H7 (cell line): ENCODE results near the gene KPNA3. TPM values are rescaled to one million over a fixed set of nuclear protein-coding genes. Genes with fewer than 3 reads are reported as not detected.
"Not testable (repeated sequence)": the region's sequence is repeated elsewhere in the genome, so short reads cannot be mapped to it uniquely, and the experiment has no call there.

Experiments
- DNase-seq: peaks from one replicate; pipeline ENCODE4 v3.0.0; 2012
- H3K27me3 ChIP-seq: 2 replicates; pipeline ENCODE4 v1.6.0; 2011; ENCODE audit warnings: mild to moderate bottlenecking, low read length; ENCODE audit not compliant: control insufficient read depth, insufficient read depth
- H3K36me3 ChIP-seq: replicated peaks from 2 replicates; pipeline ENCODE4 v1.5.1; 2011; ENCODE audit warnings: low read length; ENCODE audit not compliant: control insufficient read depth, insufficient read depth
- H3K4me3 ChIP-seq: 2 replicates; pipeline ENCODE4 v1.5.1; 2011; ENCODE audit warnings: low read depth, mild to moderate bottlenecking, control low read depth, low read length, moderate library complexity; ENCODE audit not compliant: insufficient read depth
- total RNA-seq: library from RNA; depleted of rRNA; stranded (reverse); fragments of >200 nt; shearing (Covaris generic); gene quantifications from 2 replicates; pipeline ENCODE4 v1.2.3, GENCODE V29; 2014

Gene KPNA3
- total RNA-seq, 1 experiment from 2014 or later, result 25.5 TPM

DNA sequence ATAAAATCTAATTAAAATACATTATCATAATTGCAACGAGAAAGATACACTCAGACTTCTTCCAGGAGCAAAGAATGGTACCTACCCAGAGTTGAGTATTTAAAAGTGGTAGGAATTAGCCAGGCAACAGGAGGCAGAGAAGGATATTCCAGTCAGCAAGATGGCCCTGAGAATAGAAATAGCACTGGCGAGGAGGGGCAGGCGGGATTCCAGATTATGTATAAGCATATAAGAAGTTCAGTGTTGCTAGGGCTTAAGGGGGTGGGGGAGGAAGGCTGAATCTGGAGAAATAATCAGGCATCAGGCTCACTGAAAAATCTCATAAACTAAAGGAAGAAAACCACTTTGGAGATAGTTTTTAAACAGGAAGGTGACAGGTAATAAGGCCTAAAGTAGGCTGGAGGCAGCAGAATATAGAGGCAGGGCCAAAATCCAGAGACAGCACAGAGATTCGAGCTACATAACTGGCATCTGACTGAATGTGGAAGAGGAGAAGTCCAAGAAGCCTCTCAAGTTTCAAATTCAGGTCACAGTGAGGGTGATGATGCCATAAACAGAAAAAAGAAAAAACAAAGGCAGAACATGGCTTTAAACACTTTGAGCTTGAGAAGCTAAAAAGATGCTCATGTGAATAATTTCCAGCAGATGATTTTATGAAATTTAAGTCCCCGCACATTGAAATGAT, 7.5 kb downstream of the KPNA3 start:
- Histone ChIP-seq H3K27me3 (no peaks in the 10 kb centered on the region), H3K36me3 (no peaks in the 10 kb centered on the region), H3K4me3 (no peak overlapping the region)
- no peak for DNase-seq

DNA sequence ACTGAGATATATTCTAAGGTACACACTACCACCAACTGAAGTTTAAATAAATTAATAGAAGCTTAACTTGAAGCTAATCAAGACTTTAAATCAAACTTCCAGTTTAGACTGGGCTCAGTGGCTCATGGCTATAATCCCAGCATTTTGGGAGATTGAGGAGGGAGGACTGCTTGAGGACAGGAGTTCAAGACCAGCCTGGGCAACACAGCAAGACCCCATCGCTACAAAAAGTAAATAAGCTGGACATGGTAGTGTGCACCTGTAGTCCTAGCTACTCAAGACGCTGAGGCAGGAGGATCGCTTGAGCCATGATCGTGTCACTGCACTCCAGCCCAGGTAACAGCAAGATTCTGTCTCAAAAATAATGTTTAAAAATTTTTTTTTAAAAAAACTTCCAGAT, 8.6 kb downstream of the KPNA3 start:
- Histone ChIP-seq H3K27me3 (no peaks in the 10 kb centered on the region), H3K4me3 (no peak overlapping the region), H3K36me3 (no peaks in the 10 kb centered on the region)
- DNase-seq, result no peak

DNA sequence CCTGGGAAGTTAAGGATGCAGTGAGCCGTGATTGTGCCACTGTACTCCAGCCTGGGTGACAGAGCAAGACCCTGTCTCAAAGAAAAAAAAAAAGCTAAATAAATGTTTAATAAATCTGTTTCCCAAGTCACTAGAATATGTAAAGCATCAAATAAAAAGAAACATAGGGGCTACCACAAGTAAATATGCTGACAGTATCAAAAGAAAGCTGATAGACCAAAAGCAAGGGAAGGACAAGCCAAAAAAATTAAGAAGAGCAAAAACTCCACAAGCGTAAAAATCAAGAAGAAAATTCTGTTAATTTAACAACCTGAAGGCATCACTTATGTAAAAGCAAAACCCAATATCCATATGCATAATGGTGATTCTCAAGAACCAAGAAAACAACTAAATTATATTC, 9.7 kb downstream of the KPNA3 start:
- Histone ChIP-seq H3K36me3 (no peaks in the 10 kb centered on the region), H3K4me3 (no peak overlapping the region), H3K27me3 (no peaks in the 10 kb centered on the region)
- no peak for DNase-seq

DNA sequence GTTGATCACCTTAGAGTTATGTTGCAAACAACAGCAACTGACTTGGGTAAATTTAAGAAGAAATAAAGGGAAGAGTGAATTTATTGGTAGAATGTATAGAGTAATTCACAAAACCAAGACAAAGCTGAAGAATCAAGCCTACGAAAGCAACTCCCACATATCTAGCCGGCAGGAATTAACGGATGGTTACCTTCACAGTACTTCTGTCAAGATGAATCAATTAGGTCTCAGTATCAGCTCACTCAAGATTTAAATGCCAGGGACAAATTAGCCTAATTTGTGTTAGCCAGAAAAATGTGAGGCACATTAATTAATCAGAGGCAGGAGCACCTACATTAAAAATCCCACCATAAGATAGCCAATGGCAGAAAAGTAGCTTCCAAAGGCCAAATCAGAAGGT, 10.7 kb downstream of the KPNA3 start:
- no peaks in the 10 kb centered on the region for H3K27me3 ChIP-seq
- no peaks in the 10 kb centered on the region for H3K36me3 ChIP-seq
- DNase-seq, result no peak
- H3K4me3 ChIP-seq, result no peak overlapping the region

DNA sequence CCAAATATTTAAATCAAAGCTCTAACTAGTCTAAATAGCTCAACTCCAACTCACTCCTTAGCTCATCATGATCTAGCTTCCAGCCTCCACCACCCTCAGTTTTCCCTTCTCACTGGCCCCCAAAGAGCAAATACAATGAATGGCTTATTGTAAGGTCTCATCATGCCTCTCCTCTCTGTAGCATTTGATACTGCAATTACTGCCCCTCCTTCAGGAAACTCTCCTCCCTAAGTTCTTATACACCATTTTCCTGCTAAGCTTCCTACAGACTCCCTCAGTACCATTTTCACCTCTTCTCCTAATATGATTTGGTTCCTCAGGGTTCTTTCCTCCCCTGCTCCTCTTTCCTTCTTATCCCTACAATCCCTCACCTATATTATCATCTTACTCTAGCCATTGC, 12.8 kb downstream of the KPNA3 start:
- H3K4me3 ChIP-seq, result no peak overlapping the region
- no peak for DNase-seq
- H3K27me3 ChIP-seq, result no peaks in the 10 kb centered on the region
- no peaks in the 10 kb centered on the region for H3K36me3 ChIP-seq

GRCh38 chr13:49777746-49778614, 14.5 kb downstream of the KPNA3 start:
- Histone ChIP-seq H3K36me3 (no peaks in the 10 kb centered on the region), H3K27me3 (no peaks in the 10 kb centered on the region)

DNA sequence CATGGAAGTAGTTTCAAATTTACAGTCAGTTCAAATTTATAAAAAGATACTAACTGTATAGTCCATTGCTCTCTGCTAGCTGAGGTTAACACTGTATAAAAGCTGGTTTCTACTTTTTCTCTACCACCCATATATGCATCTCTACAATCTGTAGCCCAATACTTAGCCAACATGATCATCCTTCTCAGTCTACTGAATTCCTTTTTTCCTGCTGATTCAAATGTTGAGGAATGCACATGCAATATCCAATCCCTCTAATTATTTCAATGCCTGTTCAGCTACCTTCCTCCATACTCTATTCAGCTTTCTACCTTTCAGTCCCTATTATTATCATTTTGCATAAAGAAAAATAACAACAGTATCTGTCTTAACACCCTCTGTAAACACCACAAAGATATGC, 15.6 kb downstream of the KPNA3 start:
- DNase-seq, result no peak
- H3K36me3 ChIP-seq, result no peaks in the 10 kb centered on the region
- H3K27me3 ChIP-seq, result no peaks in the 10 kb centered on the region
- no peak overlapping the region for H3K4me3 ChIP-seq

More at GRCh38 chr13:49777746-49778614, 14.5 kb downstream of the KPNA3 start:
- DNase-seq, result no peak
- H3K4me3 ChIP-seq, result no peak overlapping the region

DNA sequence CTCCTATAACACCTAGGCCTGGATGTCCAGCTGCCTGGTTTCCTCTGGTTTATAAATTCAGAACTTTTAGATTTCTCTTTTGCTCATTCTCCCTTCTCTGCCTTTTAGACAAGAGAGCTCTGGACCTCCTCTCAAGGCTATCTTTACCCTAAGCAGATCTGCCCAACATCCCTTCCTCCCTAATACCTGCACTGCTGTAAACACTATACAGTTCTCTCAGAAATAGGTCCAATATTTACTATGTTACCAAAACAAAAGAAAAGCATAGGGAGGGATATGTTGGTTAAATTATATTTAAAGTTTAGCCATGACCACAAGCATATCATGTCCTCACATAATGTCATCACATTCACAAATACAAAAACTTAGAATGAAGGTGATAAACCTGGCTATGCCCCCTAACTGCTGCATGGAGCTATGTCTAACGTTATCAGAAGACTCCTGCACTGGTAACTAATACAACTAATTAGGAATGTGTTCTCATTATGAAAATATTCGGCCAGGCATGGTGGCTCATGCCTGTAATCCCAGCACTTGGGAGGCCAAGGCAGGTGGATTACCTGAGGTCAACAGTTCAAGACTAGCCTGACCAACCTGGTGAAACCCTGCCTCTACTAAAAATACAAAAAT, 18.0 kb downstream of the KPNA3 start:
- Histone ChIP-seq H3K36me3 (no peaks in the 10 kb centered on the region), H3K27me3 (no peaks in the 10 kb centered on the region), H3K4me3 (no peak overlapping the region)
- DNase-seq, result no peak

- H3K36me3 ChIP-seq, result no peaks in the 10 kb centered on the region
- H3K27me3 ChIP-seq, result no peaks in the 10 kb centered on the region
- H3K4me3 ChIP-seq, result no peak overlapping the region
- no peak for DNase-seq
These were observed 19.7 kb downstream of the KPNA3 start for GRCh38 chr13:49772828-49773227.

DNA sequence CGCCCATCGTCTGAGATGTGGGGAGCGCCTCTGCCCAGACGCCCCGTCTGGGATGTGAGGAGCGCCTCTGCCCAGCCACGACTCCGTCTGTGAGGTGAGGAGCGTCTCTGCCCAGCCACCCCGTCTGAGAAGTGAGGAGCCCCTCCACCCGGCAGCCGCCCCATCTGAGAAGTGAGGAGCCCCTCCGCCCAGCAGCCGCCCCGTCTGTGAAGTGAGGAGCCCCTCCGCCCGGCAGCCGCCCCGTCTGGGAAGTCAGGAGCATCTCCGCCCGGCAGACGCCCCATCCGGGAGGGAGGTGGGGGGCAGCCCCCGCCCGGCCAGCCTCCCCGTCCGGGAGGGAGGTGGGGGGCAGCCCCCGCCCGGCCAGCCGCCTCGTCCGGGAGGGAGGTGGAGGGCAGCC, 30.7 kb downstream of the KPNA3 start:
- not testable (repeated sequence) for H3K27me3 ChIP-seq, H3K4me3 ChIP-seq, DNase-seq, H3K36me3 ChIP-seq

DNA sequence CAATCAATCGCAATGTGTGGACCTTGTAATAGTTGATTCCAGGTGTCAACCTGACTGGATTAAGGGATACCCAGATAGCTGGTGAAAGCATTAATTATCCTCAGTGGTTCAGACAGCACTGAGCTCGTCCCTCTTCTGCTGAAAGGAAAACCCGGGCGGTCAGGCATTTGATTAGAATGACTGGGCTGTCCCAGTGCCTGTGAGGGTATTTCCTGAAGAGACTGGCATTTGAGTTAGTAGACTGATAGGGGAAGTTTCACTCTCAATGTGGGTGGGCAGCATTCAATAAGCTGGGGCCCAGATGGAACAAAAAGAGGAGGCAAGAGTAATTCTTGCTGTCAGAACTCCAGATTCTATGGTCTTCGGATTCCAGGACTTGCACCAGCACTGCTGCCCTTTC, 31.9 kb downstream of the KPNA3 start:
- Histone ChIP-seq H3K4me3 (no peak overlapping the region), H3K36me3 (no peaks in the 10 kb centered on the region; the same call in 1 of the 2 replicates), H3K27me3 (no peaks in the 10 kb centered on the region)
- DNase-seq, result no peak

GRCh38 chr13:49759503-49759902, 33.0 kb downstream of the KPNA3 start:
- no peak for DNase-seq
- Histone ChIP-seq H3K36me3 (no peaks in the 10 kb centered on the region; the same call in 1 of the 2 replicates), H3K4me3 (no peak overlapping the region), H3K27me3 (no peaks in the 10 kb centered on the region)

GRCh38 chr13:49756263-49756662, 36.2 kb downstream of the KPNA3 start:
- H3K4me3 ChIP-seq, result no peak overlapping the region
- H3K36me3 ChIP-seq, result no peaks in the 10 kb centered on the region; the same call in 1 of the 2 replicates
- DNase-seq, result no peak

GRCh38 chr13:49754146-49754545, 38.3 kb downstream of the KPNA3 start:
- H3K4me3 ChIP-seq, result no peak overlapping the region
- no peaks in the 10 kb centered on the region for H3K27me3 ChIP-seq
- no peak for DNase-seq

More at GRCh38 chr13:49756263-49756662, 36.2 kb downstream of the KPNA3 start:
- no peaks in the 10 kb centered on the region for H3K27me3 ChIP-seq

DNA sequence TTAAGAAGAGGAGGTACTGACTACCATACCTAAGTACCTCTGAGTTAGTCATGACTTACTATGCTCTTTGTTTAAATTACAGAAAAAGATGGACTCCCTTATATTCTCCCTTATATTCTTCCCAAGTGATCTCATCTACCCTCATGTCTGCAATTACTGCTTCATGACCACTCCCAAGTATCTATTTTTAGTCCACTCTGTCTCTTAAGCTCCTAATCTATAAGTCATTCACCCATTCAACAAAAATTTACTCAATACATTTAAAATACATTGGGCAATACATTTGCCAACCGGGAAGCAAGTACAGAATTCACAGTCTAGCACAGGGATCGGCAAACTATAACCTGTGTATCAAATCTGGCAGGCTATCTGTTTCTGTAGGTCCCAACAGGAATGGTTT, 42.6 kb downstream of the KPNA3 start:
- H3K36me3 ChIP-seq, result no peaks in the 10 kb centered on the region; the same call in 1 of the 2 replicates
- DNase-seq, result no peak
- no peak overlapping the region for H3K4me3 ChIP-seq
- H3K27me3 ChIP-seq, result no peaks in the 10 kb centered on the region

More at GRCh38 chr13:49754146-49754545, 38.3 kb downstream of the KPNA3 start:
- no peaks in the 10 kb centered on the region for H3K36me3 ChIP-seq
